HL-60/S4 treated with retinoic acid at 250 ng/mL for 4 days and 3 days (cell line): ENCODE results near the gene PNMA1.

Experiments
- in situ Hi-C: fragments of 300-500 bp; cut with MboI; formaldehyde crosslinking; loops from 2 replicates; pipeline ENCODE4 v1.7.0; 2022; ENCODE audit warnings: low sequenced_read_pairs

The PNMA1 gene

DNA sequence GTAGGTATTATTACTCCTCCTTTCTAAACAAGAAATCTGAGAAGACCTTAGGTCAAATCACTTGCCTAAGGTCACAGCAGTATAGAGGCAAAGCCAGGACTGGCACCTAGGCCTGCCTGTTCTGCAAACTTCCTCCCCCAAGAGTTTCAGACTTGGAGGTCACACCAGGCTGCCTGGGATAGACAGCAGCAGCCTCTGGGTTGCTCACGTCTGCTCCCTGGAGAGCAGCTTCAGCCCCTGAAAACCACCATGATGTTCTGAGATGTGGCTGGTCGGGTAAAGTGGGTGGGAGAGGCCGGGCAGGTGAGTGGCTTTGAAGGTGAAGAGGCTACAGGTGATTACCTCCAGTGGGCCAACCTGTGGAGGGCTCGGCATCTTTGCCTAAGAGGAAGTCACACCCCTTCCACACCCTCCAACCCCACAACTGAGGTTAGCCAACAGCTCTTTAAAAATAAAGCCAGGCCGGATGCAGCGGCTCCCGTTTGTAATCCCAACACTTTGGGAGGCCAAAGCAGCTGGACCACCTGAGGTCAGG lies 37.0 kb upstream of the PNMA1 start:
- in situ Hi-C loops: no loop called here

DNA sequence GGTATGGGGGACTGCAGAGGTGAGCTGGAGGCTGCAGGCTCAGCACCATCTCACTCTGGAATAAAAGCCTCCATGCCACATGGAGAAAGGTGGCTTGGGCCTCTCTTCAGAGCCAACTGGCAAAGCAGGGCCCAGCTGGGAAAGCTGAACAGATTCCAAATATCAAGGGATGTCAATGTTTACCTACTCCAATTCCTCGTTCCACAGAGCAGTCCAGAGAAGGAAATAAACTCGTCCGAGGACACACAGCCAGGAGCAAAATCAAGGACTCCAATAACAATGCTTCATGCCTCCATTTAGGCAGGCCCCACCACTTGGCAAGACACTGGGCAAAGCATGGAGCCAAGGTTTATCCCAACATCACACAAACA lies 36.3 kb upstream of the PNMA1 start:
- in situ Hi-C loops: no loop called here

DNA sequence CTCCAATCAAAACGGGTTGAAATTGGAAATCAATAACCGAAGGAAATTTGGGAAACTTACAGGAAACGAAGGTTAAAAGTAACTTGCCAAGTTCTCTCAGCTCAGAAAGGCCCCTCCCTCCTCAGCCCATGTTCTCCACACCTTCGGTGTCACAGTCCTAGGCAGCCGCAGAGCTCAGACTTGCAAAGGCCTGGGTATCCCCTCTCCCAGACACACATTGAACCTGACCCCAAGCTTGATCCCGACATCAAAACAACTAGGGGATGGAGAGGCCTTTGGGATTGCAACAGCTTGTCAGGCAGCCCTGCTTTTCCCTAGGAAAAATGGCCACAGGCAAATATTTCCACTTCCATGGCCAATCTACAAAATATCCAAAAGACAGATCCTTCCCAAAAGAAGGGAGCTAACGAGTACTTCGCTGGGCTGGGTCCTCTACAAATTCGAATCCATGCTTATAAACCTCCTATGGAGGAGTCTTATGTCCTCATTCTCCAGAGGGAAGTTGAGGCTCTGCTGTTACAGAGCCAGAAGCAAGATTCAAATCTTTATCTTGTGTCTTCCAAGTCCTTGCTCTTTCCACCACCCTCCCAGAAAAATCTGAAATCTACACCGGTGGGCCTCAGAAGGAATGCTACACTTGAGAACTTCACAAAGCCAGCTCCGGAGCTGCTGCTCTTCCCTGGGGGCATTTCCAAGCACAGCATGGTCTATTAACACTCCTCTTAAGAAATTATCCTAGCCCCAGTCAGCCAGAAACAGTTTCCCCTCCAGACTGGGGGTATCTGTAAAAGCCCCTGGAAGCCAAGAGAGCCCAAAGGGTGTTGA lies 35.7 kb upstream of the PNMA1 start:
- in situ Hi-C loops: no loop called here

DNA sequence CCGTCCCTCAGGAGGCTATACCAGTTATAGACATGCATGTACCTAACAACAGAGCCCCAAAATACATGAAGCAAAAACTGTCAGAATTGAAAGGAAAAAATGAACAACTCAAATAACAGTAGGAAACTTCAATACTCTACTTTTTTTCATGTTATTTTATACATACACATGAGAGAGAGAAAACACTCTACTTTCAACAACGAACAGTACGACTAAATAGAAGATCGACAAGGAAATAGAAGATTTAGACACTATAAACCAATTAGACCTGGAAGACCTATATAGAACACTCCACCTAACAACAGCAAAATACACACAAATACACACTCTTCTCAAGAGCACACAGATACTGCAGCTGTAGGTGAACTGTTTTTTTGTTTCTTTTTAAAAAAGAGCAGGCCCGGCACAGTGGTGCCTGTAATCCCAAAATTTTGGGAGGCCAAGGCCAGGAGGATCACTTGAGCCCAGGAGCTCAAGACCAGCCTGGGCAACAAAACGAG lies 34.7 kb upstream of the PNMA1 start:
- in situ Hi-C loops: no loop called here

GRCh38 chr14:73747379-73748211 lies 33.4 kb upstream of the PNMA1 start:
- in situ Hi-C loops: no loop called here

GRCh38 chr14:73746520-73747378 lies 32.6 kb upstream of the PNMA1 start:
- in situ Hi-C loops: no loop called here

DNA sequence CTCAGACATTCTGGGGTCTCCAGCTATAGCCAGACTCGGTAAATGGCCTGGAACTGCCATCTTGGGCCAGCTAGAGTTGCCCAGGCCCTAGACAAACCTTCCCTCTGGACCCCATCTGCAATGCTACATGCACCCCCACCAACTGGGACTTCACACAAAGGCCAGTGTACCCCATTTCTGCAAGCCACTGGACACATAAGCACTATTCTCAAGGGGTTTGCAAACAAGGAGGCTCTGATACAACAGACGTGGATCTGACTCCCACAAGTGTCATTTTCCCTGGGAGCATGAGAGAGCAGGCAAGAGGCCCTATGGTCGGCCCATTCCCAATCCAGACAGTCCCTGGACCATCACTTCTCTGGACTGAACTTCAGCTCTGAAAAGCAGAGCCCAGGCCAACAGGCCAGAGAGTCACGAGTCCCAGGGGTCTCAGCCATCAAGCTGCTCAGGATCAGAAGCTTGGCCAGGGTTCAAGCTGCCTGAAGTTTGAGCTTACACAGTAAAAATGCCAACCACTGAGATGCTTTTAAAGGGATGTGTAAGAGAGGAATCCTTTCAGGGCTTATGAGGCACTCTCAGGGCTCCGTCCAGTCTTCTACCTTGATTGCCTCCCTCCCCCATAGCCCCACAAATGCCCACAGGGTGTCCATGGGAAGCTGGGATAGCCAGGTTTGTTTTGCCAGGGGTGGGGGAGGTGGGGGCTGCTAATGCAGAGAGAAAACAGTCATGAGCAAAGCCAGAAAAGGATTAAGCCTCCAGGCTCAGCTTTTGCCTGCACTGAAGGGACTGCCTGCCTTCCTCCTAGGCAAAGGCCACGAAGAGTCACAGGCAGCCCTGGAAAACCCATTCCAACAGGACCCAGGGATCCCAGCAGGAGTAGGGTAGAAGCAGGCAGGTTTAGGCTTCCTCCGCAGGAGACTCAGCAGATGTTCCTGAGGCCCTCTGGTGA lies 31.7 kb upstream of the PNMA1 start:
- in situ Hi-C loops: no loop called here

- in situ Hi-C loops: no loop called here
Measured at GRCh38 chr14:73744874-73745529, 30.8 kb upstream of the PNMA1 start.

DNA sequence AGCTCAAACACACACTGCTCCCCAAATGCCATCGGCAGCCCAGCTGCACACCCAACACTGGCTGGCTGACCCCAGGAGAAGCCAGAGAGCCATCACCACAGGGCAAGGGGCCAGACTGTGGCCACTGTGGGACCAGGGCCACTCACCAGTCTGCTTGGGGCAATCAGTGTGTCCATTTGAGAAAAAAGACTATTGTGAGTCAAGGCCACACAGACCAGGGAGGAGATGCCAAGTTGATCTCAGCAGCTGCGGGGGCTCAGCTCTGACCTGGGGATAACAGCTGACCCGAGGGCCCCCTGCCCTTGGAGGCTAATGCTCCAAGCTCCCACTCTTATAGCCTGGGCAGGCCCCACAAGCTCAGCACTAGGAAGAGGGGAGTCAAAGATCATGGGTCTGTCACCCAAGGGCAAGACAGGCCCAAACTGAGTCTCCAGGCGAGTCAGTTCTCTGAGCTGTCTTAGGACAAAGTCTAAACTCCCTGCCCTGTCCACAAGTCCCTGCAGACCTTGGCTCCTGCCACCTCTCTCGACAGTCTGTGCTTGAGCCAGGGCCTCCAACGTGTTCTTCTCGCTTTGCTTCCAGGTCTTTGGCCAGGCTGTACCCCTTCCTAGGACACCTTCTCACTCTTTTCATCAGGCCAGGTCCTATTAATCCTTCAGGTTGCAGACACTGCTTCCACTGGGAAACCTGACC lies 30.1 kb upstream of the PNMA1 start:
- in situ Hi-C loops: no loop called here

DNA sequence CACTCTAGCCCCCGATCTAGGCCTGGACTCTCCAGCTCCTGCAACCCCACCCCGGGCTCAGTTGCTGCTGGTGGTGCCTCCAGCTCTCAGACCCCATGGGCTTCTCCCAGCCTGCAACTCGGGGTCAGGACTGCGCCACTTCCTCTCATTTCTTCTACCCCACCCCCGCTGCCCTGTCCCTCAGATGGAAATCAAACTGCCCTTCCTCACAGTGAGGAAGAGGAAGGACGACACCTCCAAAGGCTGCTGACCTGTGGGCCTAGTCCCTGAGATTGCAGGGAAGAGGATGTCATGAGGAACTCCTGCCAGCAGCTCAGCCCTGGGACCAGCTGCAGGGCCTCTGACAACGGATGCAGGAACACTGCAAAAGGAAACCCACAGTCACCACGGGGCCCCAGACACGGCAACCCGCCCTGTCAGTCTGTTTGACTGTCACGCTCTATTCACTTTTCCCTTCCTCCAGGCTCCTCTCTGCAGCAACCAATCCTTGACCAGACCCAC lies 29.3 kb upstream of the PNMA1 start:
- in situ Hi-C loops: no loop called here

- in situ Hi-C loops: no loop called here
Measured at GRCh38 chr14:73742520-73743238, 28.5 kb upstream of the PNMA1 start.

DNA sequence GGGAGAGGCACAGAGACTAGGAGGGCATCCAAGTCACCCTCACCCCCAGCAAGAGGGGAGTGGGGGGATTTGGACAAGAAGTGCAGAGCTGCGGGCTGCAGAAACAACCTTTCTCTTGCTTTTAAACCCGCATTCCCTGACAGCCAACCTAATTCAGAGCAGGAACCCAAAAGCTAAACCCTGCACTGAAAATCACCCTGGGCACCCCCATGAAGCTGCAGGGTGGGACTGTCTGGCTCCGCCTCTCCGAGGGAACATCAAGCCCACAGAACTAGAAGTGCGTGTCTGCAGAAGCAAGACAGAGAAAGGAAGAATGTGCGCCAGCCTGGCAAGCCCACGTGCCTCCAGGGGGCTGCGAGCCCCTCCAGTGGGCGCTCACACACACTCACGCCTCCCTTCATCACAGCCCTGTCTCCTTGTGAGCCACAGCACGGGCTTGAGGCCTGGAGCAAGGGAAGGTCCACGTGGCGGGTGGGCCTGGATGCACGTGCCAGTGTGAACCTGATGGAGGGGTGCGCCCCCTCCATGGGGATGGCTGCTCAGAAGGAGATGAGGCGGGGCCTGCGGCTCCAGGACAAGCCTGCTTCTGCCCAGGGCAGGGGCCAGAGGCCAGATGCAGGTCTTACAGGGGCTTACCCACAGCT lies 27.8 kb upstream of the PNMA1 start:
- in situ Hi-C loops: no loop called here

DNA sequence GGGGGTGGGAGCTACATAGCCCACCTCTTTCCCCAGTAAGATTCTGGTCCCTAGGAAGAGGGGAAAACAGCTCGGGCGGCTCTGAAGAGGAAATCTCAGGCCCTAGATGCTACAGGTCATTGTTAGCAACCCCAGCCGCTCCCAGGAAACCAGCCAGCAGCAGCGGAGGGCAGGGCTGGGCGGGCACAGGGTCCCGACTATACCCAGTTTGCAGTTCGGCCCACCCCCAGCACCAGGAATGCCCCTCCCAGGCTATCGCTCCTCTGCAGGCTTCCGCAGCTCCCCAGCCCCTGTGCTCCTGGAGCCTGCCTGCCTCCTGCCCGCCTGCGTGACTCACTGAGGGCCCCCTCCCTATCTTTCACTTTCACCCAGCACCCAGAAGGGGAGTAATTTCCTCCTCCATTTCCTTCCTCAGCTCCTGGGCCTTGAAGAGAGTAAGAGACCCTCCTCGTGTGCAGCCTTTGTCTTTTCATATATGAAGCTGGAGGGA lies 27.2 kb upstream of the PNMA1 start:
- in situ Hi-C loops: no loop called here

DNA sequence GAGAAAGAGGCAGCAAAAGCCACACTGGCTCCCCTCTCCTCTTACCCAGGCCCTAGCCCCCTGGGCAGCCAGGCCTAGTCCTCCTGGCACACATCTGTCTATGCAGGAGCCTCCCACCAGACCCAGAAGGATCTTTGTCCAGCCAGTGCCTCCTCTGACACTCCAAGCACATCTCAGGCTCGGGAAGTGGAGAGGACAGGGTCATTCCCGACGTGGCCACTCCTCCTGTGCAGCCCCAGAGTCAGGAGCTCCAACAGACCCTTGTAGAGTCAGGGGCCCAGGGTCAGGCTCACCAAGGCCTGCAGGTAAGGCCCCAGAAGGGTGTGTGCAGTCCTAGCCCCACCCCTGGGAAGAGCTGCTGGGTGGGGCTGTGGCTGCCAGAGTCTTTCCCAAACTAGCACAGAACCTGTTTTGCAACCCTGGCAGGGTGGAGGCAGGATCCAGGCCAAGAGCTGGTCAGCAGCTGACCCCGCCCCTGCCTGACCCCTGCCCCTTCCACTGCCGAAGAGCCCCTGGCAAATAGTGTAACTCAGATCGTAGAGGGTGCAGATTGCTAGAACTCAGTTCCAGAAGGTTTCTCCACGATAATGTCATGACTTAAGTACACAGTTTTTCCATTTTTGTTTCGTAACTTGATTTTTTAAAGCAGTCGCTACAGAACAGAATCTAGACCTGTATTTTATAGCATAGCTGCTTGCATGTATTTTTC lies 26.6 kb upstream of the PNMA1 start:
- in situ Hi-C loops: no loop called here

DNA sequence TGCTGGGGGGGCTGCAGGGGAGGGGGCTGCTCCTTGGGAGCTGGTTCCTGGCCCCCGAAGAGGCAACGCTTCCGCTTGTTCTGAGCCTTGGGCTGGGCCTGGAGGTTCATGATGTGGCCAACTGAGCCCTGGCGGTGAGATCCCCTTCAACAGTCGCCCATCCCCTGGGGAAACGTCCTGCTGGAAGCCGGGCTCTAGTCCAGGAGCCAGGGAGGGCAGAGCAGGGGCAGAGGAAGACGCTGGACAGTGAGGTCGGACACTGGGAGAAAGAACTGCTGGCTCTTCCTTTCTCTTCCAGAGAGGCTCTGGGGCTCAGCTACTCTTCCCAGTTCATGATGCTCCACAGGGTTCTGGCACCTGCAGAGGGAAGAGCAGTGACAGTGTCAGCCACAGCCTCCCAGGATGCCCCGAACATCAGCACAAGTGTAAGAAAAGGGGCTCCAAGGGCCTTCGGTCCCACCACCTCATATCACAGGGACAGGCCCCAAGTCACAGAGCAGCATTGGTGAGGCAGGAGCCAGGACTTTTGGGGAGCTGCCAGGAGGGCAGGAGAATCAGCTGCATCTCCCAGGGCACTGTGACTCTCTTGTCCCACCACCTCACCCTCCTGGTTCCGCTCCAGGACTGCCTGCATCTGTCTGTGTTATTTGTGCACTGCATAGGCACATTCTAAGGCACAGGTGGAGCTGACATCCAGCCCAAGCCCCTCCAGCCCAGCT lies 25.9 kb upstream of the PNMA1 start:
- in situ Hi-C loops: no loop called here
